ENCODE data around the gene ANKRD27. TPM values are rescaled to one million over a fixed set of nuclear protein-coding genes. Genes with fewer than 3 reads are reported as not detected.

ANKRD27 gene
- total RNA-seq, 1 donor from 2014 or later: 38.3 TPM

Other genes with a start within 250 kb of the ANKRD27 start
- gene PDCD5, start 94.0 kb downstream of the ANKRD27 start, total RNA-seq: 207 and 216 TPM in 2 replicates
- gene RGS9BP, start 668 bp upstream of the ANKRD27 start, total RNA-seq: 0.21 TPM in 2 replicates
- gene NUDT19, start 16.6 kb upstream of the ANKRD27 start, total RNA-seq: 25.0 and 25.6 TPM in 2 replicates
- 0.07 TPM in 1 of 2 replicates, not detected in the other for gene TDRD12, start 44.6 kb upstream of the ANKRD27 start, total RNA-seq
- 0.21 TPM in 1 of 2 replicates, not detected in the other for gene SLC7A9, start 194.6 kb upstream of the ANKRD27 start, total RNA-seq